ENCODE data around the gene SEC31A. TPM values are rescaled to one million over a fixed set of nuclear protein-coding genes. Genes with fewer than 3 reads are reported as not detected.

SEC31A gene
- total and polyA plus RNA-seq, 2 of the 4 experiments (the other 2 are of a cell fraction) = 278 to 366 TPM

DNA sequence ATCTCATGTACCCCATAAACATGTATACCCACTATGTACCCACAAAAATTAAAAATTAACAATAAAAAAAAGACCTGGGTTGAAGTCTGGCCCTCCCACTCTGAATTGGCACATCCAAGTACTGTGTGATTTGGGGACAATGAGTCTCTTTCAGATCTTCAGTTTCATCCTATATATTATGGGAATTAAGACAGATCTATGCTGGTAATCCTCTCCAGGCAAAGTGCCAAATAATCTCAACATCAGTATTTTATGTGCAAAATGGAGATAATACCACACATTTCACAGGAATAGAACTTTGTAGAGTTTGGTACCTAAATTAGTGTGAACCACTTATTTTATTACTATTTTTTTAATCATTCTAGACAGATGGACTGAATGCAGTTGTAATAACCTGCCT is 81.3 kb downstream of the SEC31A start:
- Histone ChIP-seq H3K4me3 (ENCODE audit: insufficient read depth, low read depth, low read length) (no peak overlapping the region), H3K14ac (replicated peaks; ENCODE audit: low read depth, low read length) (no peak overlapping the region), H3K27me3 (ENCODE audit: control insufficient read depth, insufficient read depth, low read length) (peaks cover 2% of the 10 kb centered on the region; the same call in 1 of the 2 replicates), H3K4ac (ENCODE audit: low read depth, low read length) (no peak overlapping the region), H4K5ac (ENCODE audit: low read depth, low read length) (no peak overlapping the region), H3K9ac (ENCODE audit: low read depth, low read length) (no peak overlapping the region), H4K20me1 (ENCODE audit: insufficient read depth, low read length) (peaks cover 6% of the 10 kb centered on the region; the same call in 1 of the 2 replicates), H3K23ac (ENCODE audit: low read depth, low read length) (no peak overlapping the region), H2BK5ac (ENCODE audit: low read depth, low read length, poor library complexity, severe bottlenecking) (no peak overlapping the region), H4K8ac (ENCODE audit: low read depth in 2 of 2, low read length in 2 of 2) (no peak overlapping the region), H2AFZ (replicated peaks; ENCODE audit: low read length, poor library complexity) (no peak overlapping the region), H3K9me1 (ENCODE audit: insufficient read depth, low read length) (peaks cover 9% of the 10 kb centered on the region; the same call in 1 of the 2 replicates), H2AK5ac (ENCODE audit: low read depth, low read length) (no peak overlapping the region), H3K27ac (ENCODE audit: insufficient read depth, low read length) (no peak overlapping the region), H3K18ac (ENCODE audit: low read depth, low read length) (no peak overlapping the region), H3K36me3 (ENCODE audit: control insufficient read depth, insufficient read depth, low read length) (no peaks in the 10 kb centered on the region; the same call in 1 of the 2 replicates), H3K4me2 (ENCODE audit: low read depth, low read length) (no peak overlapping the region), H2BK15ac (ENCODE audit: low read depth, low read length) (no peak overlapping the region), H3K4me1 (ENCODE audit: control insufficient read depth, insufficient read depth, low read length) (peaks cover 2% of the 10 kb centered on the region; the same call in 1 of the 2 replicates), H3K9me3 (ENCODE audit: control insufficient read depth, insufficient read depth, low read length) (no peaks in the 10 kb centered on the region), H3K56ac (ENCODE audit: extremely low read depth, insufficient read depth, low read length) (no peak overlapping the region), H4K91ac (ENCODE audit: insufficient read depth, low read depth, low read length) (no peak overlapping the region), H2AK9ac (replicated peaks; ENCODE audit: low read depth, low read length, poor library complexity) (no peak overlapping the region), H2BK20ac (ENCODE audit: low read depth, low read length) (no peak overlapping the region), H3K79me1 (ENCODE audit: low read depth in 1 of 2, low read length in 2 of 2) (no peaks in the 10 kb centered on the region; a peak in 2 of 4 replicates), H2BK120ac (ENCODE audit: low read depth, low read length) (no peak overlapping the region)
- dilution Hi-C loops (cut with HindIII; ENCODE audit: low sequenced_read_pairs, unreplicated experiment) = no loop called here
- in situ Hi-C loops (cut with MboI; ENCODE audit: low sequenced_read_pairs) = no loop called here
- BruUV-seq (replicated peaks) = no TSS peak
- no peak for DNase-seq
- intact Hi-C loops (cut with micrococcal nuclease) = no loop called here
- TF ChIP-seq, protein P1, sequence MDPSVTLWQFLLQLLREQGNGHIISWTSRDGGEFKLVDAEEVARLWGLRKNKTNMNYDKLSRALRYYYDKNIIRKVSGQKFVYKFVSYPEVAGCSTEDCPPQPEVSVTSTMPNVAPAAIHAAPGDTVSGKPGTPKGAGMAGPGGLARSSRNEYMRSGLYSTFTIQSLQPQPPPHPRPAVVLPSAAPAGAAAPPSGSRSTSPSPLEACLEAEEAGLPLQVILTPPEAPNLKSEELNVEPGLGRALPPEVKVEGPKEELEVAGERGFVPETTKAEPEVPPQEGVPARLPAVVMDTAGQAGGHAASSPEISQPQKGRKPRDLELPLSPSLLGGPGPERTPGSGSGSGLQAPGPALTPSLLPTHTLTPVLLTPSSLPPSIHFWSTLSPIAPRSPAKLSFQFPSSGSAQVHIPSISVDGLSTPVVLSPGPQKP (IDR thresholded peaks at IDR 0.05; ENCODE audit: borderline replicate concordance, low read depth, low read length) = no peak
- TF ChIP-seq RCOR1 (IDR thresholded peaks at IDR 0.05; ENCODE audit: insufficient replicate concordance, low read length) (no peak), MAZ (IDR thresholded peaks at IDR 0.05; ENCODE audit: borderline replicate concordance, low read depth, low read length) (no peak), CEBPB (IDR thresholded peaks at IDR 0.05; ENCODE audit: low read depth, low read length) (no peak), POLR2A (IDR thresholded peaks at IDR 0.05; ENCODE audit: low read depth, low read length) (no peak), NFE2L2 (IDR thresholded peaks at IDR 0.05; ENCODE audit: low read depth, low read length) (no peak), MXI1 (IDR thresholded peaks at IDR 0.05; ENCODE audit: borderline replicate concordance, low read depth, low read length) (no peak), BHLHE40 (IDR thresholded peaks at IDR 0.05; ENCODE audit: low read depth, low read length) (no peak), MAFK (IDR thresholded peaks at IDR 0.05; ENCODE audit: low read depth, low read length) (no peak), FOS (IDR thresholded peaks at IDR 0.05; ENCODE audit: low read depth, low read length) (no peak), RAD21 (IDR thresholded peaks at IDR 0.05; ENCODE audit: low read length) (no peak), SMC3 (IDR thresholded peaks at IDR 0.05; ENCODE audit: low read depth, low read length) (no peak), CHD1 (IDR thresholded peaks at IDR 0.05; ENCODE audit: low read depth, low read length) (no peak), RFX5 (IDR thresholded peaks at IDR 0.05; ENCODE audit: low read depth, low read length) (no peak)
- TF ChIP-seq, protein P2, sequence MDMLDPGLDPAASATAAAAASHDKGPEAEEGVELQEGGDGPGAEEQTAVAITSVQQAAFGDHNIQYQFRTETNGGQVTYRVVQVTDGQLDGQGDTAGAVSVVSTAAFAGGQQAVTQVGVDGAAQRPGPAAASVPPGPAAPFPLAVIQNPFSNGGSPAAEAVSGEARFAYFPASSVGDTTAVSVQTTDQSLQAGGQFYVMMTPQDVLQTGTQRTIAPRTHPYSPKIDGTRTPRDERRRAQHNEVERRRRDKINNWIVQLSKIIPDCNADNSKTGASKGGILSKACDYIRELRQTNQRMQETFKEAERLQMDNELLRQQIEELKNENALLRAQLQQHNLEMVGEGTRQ (IDR thresholded peaks at IDR 0.05; ENCODE audit: low read depth, low read length) = no peak
- TF ChIP-seq, protein P3, sequence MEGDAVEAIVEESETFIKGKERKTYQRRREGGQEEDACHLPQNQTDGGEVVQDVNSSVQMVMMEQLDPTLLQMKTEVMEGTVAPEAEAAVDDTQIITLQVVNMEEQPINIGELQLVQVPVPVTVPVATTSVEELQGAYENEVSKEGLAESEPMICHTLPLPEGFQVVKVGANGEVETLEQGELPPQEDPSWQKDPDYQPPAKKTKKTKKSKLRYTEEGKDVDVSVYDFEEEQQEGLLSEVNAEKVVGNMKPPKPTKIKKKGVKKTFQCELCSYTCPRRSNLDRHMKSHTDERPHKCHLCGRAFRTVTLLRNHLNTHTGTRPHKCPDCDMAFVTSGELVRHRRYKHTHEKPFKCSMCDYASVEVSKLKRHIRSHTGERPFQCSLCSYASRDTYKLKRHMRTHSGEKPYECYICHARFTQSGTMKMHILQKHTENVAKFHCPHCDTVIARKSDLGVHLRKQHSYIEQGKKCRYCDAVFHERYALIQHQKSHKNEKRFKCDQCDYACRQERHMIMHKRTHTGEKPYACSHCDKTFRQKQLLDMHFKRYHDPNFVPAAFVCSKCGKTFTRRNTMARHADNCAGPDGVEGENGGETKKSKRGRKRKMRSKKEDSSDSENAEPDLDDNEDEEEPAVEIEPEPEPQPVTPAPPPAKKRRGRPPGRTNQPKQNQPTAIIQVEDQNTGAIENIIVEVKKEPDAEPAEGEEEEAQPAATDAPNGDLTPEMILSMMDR (conservative IDR thresholded peaks at IDR 0.05; ENCODE audit: low read depth, low read length) = no peak
- no peak for ATAC-seq (ENCODE audit: low read depth)
- POLR2A ChIA-PET (ENCODE audit: unreplicated experiment) = no interaction called here
- CTCF ChIA-PET = no interaction called here

All from IMR-90 (cell line).